Measurements from ENCODE around the gene CCRL2.

GRCh38 chr3:46423588-46423987 is 16.5 kb downstream of the CCRL2 start:
- TF ChIP-seq CTCF (IDR thresholded peaks at IDR 0.05) (no peak), POLR2A (IDR thresholded peaks at IDR 0.05) (no peak)

All from thyroid gland (tissue), 4 donors.